ENCODE data around the gene ISL2. TPM values are rescaled to one million over a fixed set of nuclear protein-coding genes. Genes with fewer than 3 reads are reported as not detected.

Gene ISL2
- total and polyA plus RNA-seq, 2 of the 4 experiments (the other 2 are of a cell fraction) = 1.3 to 3.6 TPM

GRCh38 chr15:76390571-76390970 lies 54.0 kb downstream of the ISL2 start:
- Histone ChIP-seq H2BK120ac (ENCODE audit: low read depth, low read length) (no peak overlapping the region), H3K9me1 (ENCODE audit: insufficient read depth, low read length) (peaks cover 6% of the 10 kb centered on the region; the same call in 1 of the 2 replicates), H3K36me3 (ENCODE audit: control insufficient read depth, insufficient read depth, low read length) (no peaks in the 10 kb centered on the region), H3K4me1 (ENCODE audit: control insufficient read depth, insufficient read depth, low read length) (no peaks in the 10 kb centered on the region; the same call in 1 of the 2 replicates), H4K5ac (ENCODE audit: low read depth, low read length) (no peak overlapping the region), H3K18ac (ENCODE audit: low read depth, low read length) (no peak overlapping the region), H4K91ac (ENCODE audit: insufficient read depth, low read depth, low read length) (no peak overlapping the region), H3K23ac (ENCODE audit: low read depth, low read length) (no peak overlapping the region), H2AK5ac (ENCODE audit: low read depth, low read length) (no peak overlapping the region), H3K27ac (ENCODE audit: insufficient read depth, low read length) (no peak overlapping the region), H3K4ac (ENCODE audit: low read depth, low read length) (no peak overlapping the region), H2BK5ac (ENCODE audit: low read depth, low read length, poor library complexity, severe bottlenecking) (no peak overlapping the region), H2AFZ (replicated peaks; ENCODE audit: low read length, poor library complexity) (no peak overlapping the region), H3K9me3 (ENCODE audit: control insufficient read depth, insufficient read depth, low read length) (no peaks in the 10 kb centered on the region), H3K4me3 (ENCODE audit: insufficient read depth, low read depth, low read length) (no peak overlapping the region), H2BK15ac (ENCODE audit: low read depth, low read length) (no peak overlapping the region), H4K20me1 (ENCODE audit: insufficient read depth, low read length) (no peaks in the 10 kb centered on the region), H3K14ac (replicated peaks; ENCODE audit: low read depth, low read length) (no peak overlapping the region), H3K4me2 (ENCODE audit: low read depth, low read length) (no peak overlapping the region), H2AK9ac (replicated peaks; ENCODE audit: low read depth, low read length, poor library complexity) (no peak overlapping the region), H3K79me1 (ENCODE audit: low read depth in 1 of 2, low read length in 2 of 2) (no peaks in the 10 kb centered on the region; a peak in 1 of 4 replicates), H4K8ac (ENCODE audit: low read depth in 2 of 2, low read length in 2 of 2) (no peak overlapping the region), H2BK20ac (ENCODE audit: low read depth, low read length) (no peak overlapping the region), H3K56ac (ENCODE audit: extremely low read depth, insufficient read depth, low read length) (no peak overlapping the region), H3K27me3 (ENCODE audit: control insufficient read depth, insufficient read depth, low read length) (no peaks in the 10 kb centered on the region), H3K9ac (ENCODE audit: low read depth, low read length) (no peak overlapping the region)
- ATAC-seq (ENCODE audit: low read depth) = no peak
- in situ Hi-C loops (cut with MboI; ENCODE audit: low sequenced_read_pairs) = no loop called here
- TF ChIP-seq CTCF (conservative IDR thresholded peaks at IDR 0.05; ENCODE audit: low read depth, low read length) = no peak
- no peak for TF ChIP-seq RFX5 (IDR thresholded peaks at IDR 0.05; ENCODE audit: low read depth, low read length)
- TF ChIP-seq FOS (IDR thresholded peaks at IDR 0.05; ENCODE audit: low read depth, low read length) = no peak
- TF ChIP-seq RAD21 (IDR thresholded peaks at IDR 0.05; ENCODE audit: low read length) = no peak
- no peak for TF ChIP-seq BHLHE40 (IDR thresholded peaks at IDR 0.05; ENCODE audit: low read depth, low read length)
- TF ChIP-seq SMC3 (IDR thresholded peaks at IDR 0.05; ENCODE audit: low read depth, low read length) = no peak
- TF ChIP-seq RCOR1 (IDR thresholded peaks at IDR 0.05; ENCODE audit: insufficient replicate concordance, low read length) = no peak
- no peak for TF ChIP-seq MAZ (IDR thresholded peaks at IDR 0.05; ENCODE audit: borderline replicate concordance, low read depth, low read length)
- no peak for TF ChIP-seq CHD1 (IDR thresholded peaks at IDR 0.05; ENCODE audit: low read depth, low read length)
- TF ChIP-seq POLR2A (IDR thresholded peaks at IDR 0.05; ENCODE audit: low read depth, low read length) = no peak
- TF ChIP-seq NFE2L2 (IDR thresholded peaks at IDR 0.05; ENCODE audit: low read depth, low read length) = no peak
- no peak for TF ChIP-seq MAFK (IDR thresholded peaks at IDR 0.05; ENCODE audit: low read depth, low read length)
- no peak for TF ChIP-seq USF2 (IDR thresholded peaks at IDR 0.05; ENCODE audit: low read depth, low read length)
- no peak for TF ChIP-seq MXI1 (IDR thresholded peaks at IDR 0.05; ENCODE audit: borderline replicate concordance, low read depth, low read length)
- TF ChIP-seq ELK1 (IDR thresholded peaks at IDR 0.05; ENCODE audit: borderline replicate concordance, low read depth, low read length) = no peak
- TF ChIP-seq CEBPB (IDR thresholded peaks at IDR 0.05; ENCODE audit: low read depth, low read length) = no peak
- intact Hi-C loops (cut with micrococcal nuclease) = no loop called here
- DNase-seq = no peak
- BruUV-seq (replicated peaks) = no TSS peak
- POLR2A ChIA-PET (ENCODE audit: unreplicated experiment) = no interaction called here
- dilution Hi-C loops (cut with HindIII; ENCODE audit: low sequenced_read_pairs, unreplicated experiment) = no loop called here
- CTCF ChIA-PET = interaction anchor here (1.1 kb wide), 1 partner anchor 10 kb away, joined by 6 read pairs; no protein-coding TSS in a partner anchor
